Fibroblast of lung (primary cell): Measurements from ENCODE around the gene ANXA10. TPM values are rescaled to one million over a fixed set of nuclear protein-coding genes. Genes with fewer than 3 reads are reported as not detected.

Experiments used
- DNase-seq, 2 donors: peaks; one replicate each; pipeline versions ENCODE4 v3.0.0 to v3.0.0-alpha.2; 2010; ENCODE audit warnings: low read depth in 2 of 2
- H2AFZ ChIP-seq: 2 replicates; pipeline ENCODE4 v1.5.1; 2012; ENCODE audit warnings: low read length, control low read depth, inconsistent platforms
- H3K27ac ChIP-seq: 2 replicates; pipeline ENCODE4 v1.5.1; 2011; ENCODE audit warnings: low read length, control low read depth; ENCODE audit not compliant: insufficient read depth
- H3K27me3 ChIP-seq: 2 replicates; pipeline ENCODE4 v1.5.1; 2011; ENCODE audit warnings: mild to moderate bottlenecking, low read length; ENCODE audit not compliant: control insufficient read depth, insufficient read depth
- H3K36me3 ChIP-seq: 2 replicates; pipeline ENCODE4 v1.5.1; 2011; ENCODE audit warnings: low read length; ENCODE audit not compliant: control insufficient read depth, insufficient read depth
- H3K4me1 ChIP-seq: 2 replicates; pipeline ENCODE4 v1.5.1; 2011; ENCODE audit warnings: low read length; ENCODE audit not compliant: control insufficient read depth, insufficient read depth; ENCODE audit errors: extremely low read depth
- H3K4me2 ChIP-seq: 2 replicates; pipeline ENCODE4 v1.5.1; 2011; ENCODE audit warnings: low read length, control low read depth; ENCODE audit not compliant: insufficient read depth; ENCODE audit errors: extremely low read depth
- H3K4me3 ChIP-seq, 4 experiments: fragments of 200-600 bp in 1 of 4; sonication (generic) in 1 of 4; replicated peaks in 1 of 4; 2 replicates each; pipeline ENCODE4 v1.5.1; 2011 to 2016; ENCODE audit warnings: low read length in 4 of 4, low read depth in 3 of 4, mild to moderate bottlenecking in 3 of 4, control low read depth in 2 of 4, inconsistent platforms in 1 of 4, mixed read lengths in 1 of 4; ENCODE audit not compliant: insufficient read depth in 1 of 4; ENCODE audit errors: control extremely low read depth in 1 of 4
- H3K79me2 ChIP-seq: 2 replicates; pipeline ENCODE4 v1.5.1; 2012; ENCODE audit warnings: mild to moderate bottlenecking, low read length, inconsistent platforms; ENCODE audit not compliant: control insufficient read depth, insufficient read depth
- H3K9ac ChIP-seq: 2 replicates; pipeline ENCODE4 v1.5.1; 2011; ENCODE audit warnings: mild to moderate bottlenecking, low read length, control low read depth; ENCODE audit not compliant: insufficient read depth
- H3K9me3 ChIP-seq: 2 replicates; pipeline ENCODE4 v1.5.1; 2012; ENCODE audit warnings: low read depth, low read length; ENCODE audit not compliant: control insufficient read depth, insufficient read depth
- H4K20me1 ChIP-seq: 2 replicates; pipeline ENCODE4 v1.5.1; 2011; ENCODE audit warnings: low read length; ENCODE audit not compliant: control insufficient read depth, insufficient read depth; ENCODE audit errors: extremely low read depth
- EZH2 ChIP-seq: IDR thresholded peaks from 2 replicates; pipeline ENCODE4 v1.5.1; 2012; ENCODE audit warnings: low read length, control low read depth, mild to moderate bottlenecking; ENCODE audit errors: missing control alignments
- polyA plus RNA-seq, 2 donors: library from polyadenylated mRNA; depleted of rRNA in 1 of 2; stranded (reverse) in 1 of 2; unstranded in 1 of 2; fragments of >200 nt; gene quantifications; 2 replicates each; pipeline ENCODE4 v1.2.1, GENCODE V29; 2011 to 2012; ENCODE audit warnings: missing spikeins in 1 of 2
- total RNA-seq: library from RNA; depleted of rRNA; stranded (reverse); fragments of >200 nt; gene quantifications from 2 replicates; pipeline ENCODE4 v1.2.1, GENCODE V29; 2014
- TF ChIP-seq, protein P1 (sequence below), 2 donors: IDR thresholded peaks in 1 of 2; conservative IDR thresholded peaks in 1 of 2; 1 replicate in 1 of 2; 2 replicates in 1 of 2; pipeline ENCODE4 v1.5.1; 2011 to 2012; ENCODE audit warnings: low read length in 2 of 2, control low read depth in 1 of 2, inconsistent platforms in 1 of 2, low read depth in 1 of 2, mild to moderate bottlenecking in 1 of 2

ANXA10 gene
- total and polyA plus RNA-seq, 2 donors (not counting 1 experiment from before 2014, with no cell fraction given) = 0.08 to 0.17 TPM

DNA sequence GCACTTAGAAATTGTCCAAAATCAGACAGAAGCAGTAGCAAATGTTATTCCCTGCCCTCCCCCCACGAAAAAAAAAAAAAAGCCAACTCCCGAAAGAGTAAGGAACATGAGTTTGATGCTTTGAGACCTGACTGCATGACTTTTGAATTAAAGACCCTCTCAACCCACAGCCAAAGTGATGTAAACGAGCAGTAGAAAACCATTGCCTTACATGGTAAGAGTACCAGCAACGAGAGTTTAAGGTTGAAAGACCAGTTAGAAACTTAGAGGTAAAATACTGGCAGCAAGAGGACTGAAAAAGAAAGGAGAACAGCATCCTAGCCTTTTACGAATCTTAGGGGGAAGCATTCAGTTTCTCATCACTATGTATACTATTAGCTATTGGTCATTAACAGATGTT is 10.0 kb upstream of the ANXA10 start:
- no peak overlapping the region for H3K9ac ChIP-seq
- no peak overlapping the region for H3K27ac ChIP-seq
- no peaks in the 10 kb centered on the region for H3K9me3 ChIP-seq
- H3K27me3 ChIP-seq = no peaks in the 10 kb centered on the region
- no peak for DNase-seq
- no peaks in the 10 kb centered on the region for H3K4me1 ChIP-seq
- H3K79me2 ChIP-seq = no peaks in the 10 kb centered on the region
- no peak overlapping the region for H2AFZ ChIP-seq
- TF ChIP-seq, protein P1, sequence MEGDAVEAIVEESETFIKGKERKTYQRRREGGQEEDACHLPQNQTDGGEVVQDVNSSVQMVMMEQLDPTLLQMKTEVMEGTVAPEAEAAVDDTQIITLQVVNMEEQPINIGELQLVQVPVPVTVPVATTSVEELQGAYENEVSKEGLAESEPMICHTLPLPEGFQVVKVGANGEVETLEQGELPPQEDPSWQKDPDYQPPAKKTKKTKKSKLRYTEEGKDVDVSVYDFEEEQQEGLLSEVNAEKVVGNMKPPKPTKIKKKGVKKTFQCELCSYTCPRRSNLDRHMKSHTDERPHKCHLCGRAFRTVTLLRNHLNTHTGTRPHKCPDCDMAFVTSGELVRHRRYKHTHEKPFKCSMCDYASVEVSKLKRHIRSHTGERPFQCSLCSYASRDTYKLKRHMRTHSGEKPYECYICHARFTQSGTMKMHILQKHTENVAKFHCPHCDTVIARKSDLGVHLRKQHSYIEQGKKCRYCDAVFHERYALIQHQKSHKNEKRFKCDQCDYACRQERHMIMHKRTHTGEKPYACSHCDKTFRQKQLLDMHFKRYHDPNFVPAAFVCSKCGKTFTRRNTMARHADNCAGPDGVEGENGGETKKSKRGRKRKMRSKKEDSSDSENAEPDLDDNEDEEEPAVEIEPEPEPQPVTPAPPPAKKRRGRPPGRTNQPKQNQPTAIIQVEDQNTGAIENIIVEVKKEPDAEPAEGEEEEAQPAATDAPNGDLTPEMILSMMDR (conservative IDR thresholded peaks at IDR 0.05 in 1 of 2, IDR thresholded peaks at IDR 0.05 in 1 of 2; ENCODE audit: low read depth in 1 of 2, low read length in 2 of 2) = no peak
- TF ChIP-seq EZH2 = no peak
- no peak overlapping the region for H3K4me2 ChIP-seq
- H3K4me3 ChIP-seq = no peak overlapping the region
- no peaks in the 10 kb centered on the region for H3K36me3 ChIP-seq
- no peaks in the 10 kb centered on the region for H4K20me1 ChIP-seq

DNA sequence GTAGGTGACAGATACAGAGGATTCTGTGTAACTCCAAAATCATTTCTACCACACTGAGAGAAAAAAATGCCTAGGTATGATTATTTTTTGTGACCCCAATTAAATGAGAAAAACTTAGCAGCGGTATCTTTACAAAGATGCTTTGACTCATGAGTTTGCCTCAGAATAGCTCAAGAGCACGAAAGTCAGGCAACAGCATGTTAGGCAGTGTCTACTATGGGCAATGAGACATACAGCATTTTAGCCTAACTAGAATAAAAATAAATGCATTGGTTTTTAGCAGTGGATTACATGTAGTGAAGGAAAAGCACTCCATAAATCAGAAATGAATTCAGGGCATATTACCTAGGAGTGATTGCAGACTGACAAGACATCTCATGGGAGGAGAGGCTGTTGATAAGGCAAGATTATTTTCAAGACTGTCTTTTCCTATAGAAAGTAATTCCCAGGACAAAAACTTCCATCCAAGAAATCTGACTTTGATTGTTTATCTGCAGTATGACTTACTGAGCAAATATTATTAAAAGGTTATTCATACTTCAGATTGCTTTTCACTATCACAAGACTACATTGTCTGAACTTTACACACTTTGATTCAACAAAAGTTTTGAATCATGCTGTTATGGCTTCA is 3.6 kb downstream of the ANXA10 start:
- Histone ChIP-seq H3K9me3 (no peaks in the 10 kb centered on the region), H3K9ac (no peak overlapping the region), H4K20me1 (no peaks in the 10 kb centered on the region), H3K4me3 (no peak overlapping the region), H2AFZ (no peak overlapping the region), H3K27ac (no peak overlapping the region), H3K36me3 (no peaks in the 10 kb centered on the region), H3K27me3 (no peaks in the 10 kb centered on the region), H3K79me2 (no peaks in the 10 kb centered on the region), H3K4me2 (peak overlapping the region; percentile 33), H3K4me1 (no peaks in the 10 kb centered on the region)
- no peak for TF ChIP-seq EZH2
- TF ChIP-seq, protein P1 (conservative IDR thresholded peaks at IDR 0.05 in 1 of 2, IDR thresholded peaks at IDR 0.05 in 1 of 2; ENCODE audit: low read depth in 1 of 2, low read length in 2 of 2) = no peak
- DNase-seq = peak in 1 of 2 donors; percentile 44

DNA sequence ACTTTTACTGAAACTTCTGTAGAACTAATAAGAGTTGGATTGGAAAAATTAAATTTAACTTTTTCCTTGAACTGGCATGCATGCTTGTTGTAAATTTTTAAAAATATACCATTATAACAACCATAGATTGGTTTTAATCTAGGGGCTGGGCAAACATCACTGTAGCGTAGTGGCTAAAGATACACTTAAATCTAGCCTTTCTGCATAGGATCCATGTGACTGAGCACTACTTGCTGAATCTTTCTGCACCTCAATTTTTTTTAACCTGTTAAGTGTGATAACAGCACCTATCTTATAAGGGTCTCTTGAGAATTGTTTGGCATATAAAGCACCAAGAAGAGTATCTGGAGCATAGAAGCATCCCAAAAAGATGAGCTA is 4.1 kb downstream of the ANXA10 start:
- no peak overlapping the region for H3K9ac ChIP-seq
- H3K36me3 ChIP-seq = no peaks in the 10 kb centered on the region
- H3K79me2 ChIP-seq = no peaks in the 10 kb centered on the region
- no peaks in the 10 kb centered on the region for H3K27me3 ChIP-seq
- H4K20me1 ChIP-seq = no peaks in the 10 kb centered on the region
- no peaks in the 10 kb centered on the region for H3K9me3 ChIP-seq
- H3K4me1 ChIP-seq = no peaks in the 10 kb centered on the region
- peak overlapping the region; percentile 33 for H3K4me2 ChIP-seq
- H3K27ac ChIP-seq = no peak overlapping the region
- no peak overlapping the region for H3K4me3 ChIP-seq
- no peak for TF ChIP-seq EZH2
- TF ChIP-seq, protein P1 (conservative IDR thresholded peaks at IDR 0.05 in 1 of 2, IDR thresholded peaks at IDR 0.05 in 1 of 2; ENCODE audit: low read depth in 1 of 2, low read length in 2 of 2) = no peak
- H2AFZ ChIP-seq = no peak overlapping the region
- no peak for DNase-seq
